ENCODE data around the gene CPLX3. TPM values are rescaled to one million over a fixed set of nuclear protein-coding genes. Genes with fewer than 3 reads are reported as not detected.
A peak's percentile ranks its signal among the peaks of the same experiment; 100 is the strongest.

CPLX3 gene
- total RNA-seq, 1 donor from 2014 or later, result 0.32 TPM

DNA sequence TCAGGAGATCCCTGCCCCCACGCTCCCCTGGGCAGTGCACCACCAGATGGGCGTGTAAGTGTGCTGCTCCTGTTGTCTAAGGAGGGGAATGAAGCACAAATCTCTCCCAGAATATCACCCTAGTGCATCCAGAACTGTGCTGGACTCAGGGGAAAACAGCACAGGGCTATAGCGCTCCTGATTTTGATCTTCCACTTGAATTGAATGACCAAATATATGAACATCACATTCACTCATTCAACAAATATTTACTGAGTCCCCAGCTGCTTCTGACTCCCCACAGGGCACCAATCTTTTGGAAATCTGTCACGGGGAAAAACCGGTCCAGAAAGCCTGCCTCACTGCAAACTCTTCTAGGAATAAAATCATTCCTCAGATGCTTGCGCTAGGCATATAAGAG lies 2.4 kb downstream of the CPLX3 start:
- H3K27me3 Mint-ChIP-seq (ENCODE audit: unreplicated experiment), result peaks cover 3% of the 10 kb centered on the region
- TF ChIP-seq, protein P1, sequence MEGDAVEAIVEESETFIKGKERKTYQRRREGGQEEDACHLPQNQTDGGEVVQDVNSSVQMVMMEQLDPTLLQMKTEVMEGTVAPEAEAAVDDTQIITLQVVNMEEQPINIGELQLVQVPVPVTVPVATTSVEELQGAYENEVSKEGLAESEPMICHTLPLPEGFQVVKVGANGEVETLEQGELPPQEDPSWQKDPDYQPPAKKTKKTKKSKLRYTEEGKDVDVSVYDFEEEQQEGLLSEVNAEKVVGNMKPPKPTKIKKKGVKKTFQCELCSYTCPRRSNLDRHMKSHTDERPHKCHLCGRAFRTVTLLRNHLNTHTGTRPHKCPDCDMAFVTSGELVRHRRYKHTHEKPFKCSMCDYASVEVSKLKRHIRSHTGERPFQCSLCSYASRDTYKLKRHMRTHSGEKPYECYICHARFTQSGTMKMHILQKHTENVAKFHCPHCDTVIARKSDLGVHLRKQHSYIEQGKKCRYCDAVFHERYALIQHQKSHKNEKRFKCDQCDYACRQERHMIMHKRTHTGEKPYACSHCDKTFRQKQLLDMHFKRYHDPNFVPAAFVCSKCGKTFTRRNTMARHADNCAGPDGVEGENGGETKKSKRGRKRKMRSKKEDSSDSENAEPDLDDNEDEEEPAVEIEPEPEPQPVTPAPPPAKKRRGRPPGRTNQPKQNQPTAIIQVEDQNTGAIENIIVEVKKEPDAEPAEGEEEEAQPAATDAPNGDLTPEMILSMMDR (IDR thresholded peaks at IDR 0.05; ENCODE audit: partially characterized antibody, unreplicated experiment), result no peak
- H3K27ac Mint-ChIP-seq (ENCODE audit: unreplicated experiment), result peak overlapping the region; percentile 3
- no peak for DNase-seq
- H3K4me3 Mint-ChIP-seq (ENCODE audit: unreplicated experiment), result peak overlapping the region; percentile 55
- H3K36me3 Mint-ChIP-seq (ENCODE audit: unreplicated experiment), result no peaks in the 10 kb centered on the region
- peaks cover 48% of the 10 kb centered on the region for H3K4me1 Mint-ChIP-seq (ENCODE audit: low read depth, unreplicated experiment)
- peaks cover 6% of the 10 kb centered on the region for H3K9me3 Mint-ChIP-seq (ENCODE audit: unreplicated experiment)

DNA sequence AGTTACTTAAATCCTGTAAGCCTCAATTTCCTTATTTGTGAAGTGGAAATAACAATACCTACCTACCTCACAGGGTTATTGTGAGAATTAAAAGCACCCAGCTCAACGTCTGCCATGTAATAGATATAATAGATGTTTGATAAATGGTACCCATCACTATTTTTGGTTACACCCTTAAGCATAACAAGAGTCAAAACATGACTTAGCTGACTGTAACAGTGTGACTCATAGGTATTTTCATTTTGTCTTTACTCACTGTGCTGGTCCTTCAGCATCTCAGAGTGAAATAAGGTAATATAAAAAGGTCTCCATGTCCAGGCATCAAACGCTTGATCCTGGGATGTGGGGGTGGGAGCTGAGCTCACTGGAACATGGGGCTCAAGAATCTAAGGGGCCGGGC lies 3.1 kb downstream of the CPLX3 start:
- Mint-ChIP-seq H3K9me3 (ENCODE audit: unreplicated experiment) (peaks cover 7% of the 10 kb centered on the region), H3K27me3 (ENCODE audit: unreplicated experiment) (peaks cover 4% of the 10 kb centered on the region)
- TF ChIP-seq, protein P1 (IDR thresholded peaks at IDR 0.05; ENCODE audit: partially characterized antibody, unreplicated experiment), result no peak

DNA sequence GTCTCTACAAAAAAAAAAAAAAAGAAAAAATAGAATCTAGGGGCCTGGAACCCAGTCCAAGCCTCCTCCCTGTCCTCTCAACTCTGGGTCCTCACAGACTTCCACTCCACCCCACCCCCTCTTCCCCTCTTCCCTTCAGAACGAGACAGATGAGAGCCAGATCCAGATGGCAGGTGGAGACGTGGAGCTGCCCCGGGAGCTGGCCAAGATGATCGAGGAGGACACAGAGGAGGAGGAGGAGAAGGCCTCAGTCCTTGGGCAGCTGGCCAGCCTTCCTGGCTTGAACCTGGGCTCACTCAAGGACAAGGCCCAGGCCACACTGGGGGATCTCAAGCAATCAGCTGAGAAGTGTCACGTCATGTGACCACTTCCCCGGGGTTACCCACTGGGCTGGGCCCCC lies 3.6 kb downstream of the CPLX3 start:
- Mint-ChIP-seq H3K27ac (ENCODE audit: unreplicated experiment) (no peak overlapping the region), H3K27me3 (ENCODE audit: unreplicated experiment) (peaks cover 6% of the 10 kb centered on the region), H3K4me3 (ENCODE audit: unreplicated experiment) (no peak overlapping the region), H3K9me3 (ENCODE audit: unreplicated experiment) (peaks cover 7% of the 10 kb centered on the region), H3K36me3 (ENCODE audit: unreplicated experiment) (no peaks in the 10 kb centered on the region), H3K4me1 (ENCODE audit: low read depth, unreplicated experiment) (peaks cover 41% of the 10 kb centered on the region)
- TF ChIP-seq, protein P1 (IDR thresholded peaks at IDR 0.05; ENCODE audit: partially characterized antibody, unreplicated experiment), result no peak
- no peak for DNase-seq

More for the DNA sequence above, 3.1 kb downstream of the CPLX3 start:
- DNase-seq, result no peak
- no peak overlapping the region for H3K27ac Mint-ChIP-seq (ENCODE audit: unreplicated experiment)
- no peaks in the 10 kb centered on the region for H3K36me3 Mint-ChIP-seq (ENCODE audit: unreplicated experiment)
- H3K4me3 Mint-ChIP-seq (ENCODE audit: unreplicated experiment), result no peak overlapping the region
- peaks cover 45% of the 10 kb centered on the region for H3K4me1 Mint-ChIP-seq (ENCODE audit: low read depth, unreplicated experiment)

DNA sequence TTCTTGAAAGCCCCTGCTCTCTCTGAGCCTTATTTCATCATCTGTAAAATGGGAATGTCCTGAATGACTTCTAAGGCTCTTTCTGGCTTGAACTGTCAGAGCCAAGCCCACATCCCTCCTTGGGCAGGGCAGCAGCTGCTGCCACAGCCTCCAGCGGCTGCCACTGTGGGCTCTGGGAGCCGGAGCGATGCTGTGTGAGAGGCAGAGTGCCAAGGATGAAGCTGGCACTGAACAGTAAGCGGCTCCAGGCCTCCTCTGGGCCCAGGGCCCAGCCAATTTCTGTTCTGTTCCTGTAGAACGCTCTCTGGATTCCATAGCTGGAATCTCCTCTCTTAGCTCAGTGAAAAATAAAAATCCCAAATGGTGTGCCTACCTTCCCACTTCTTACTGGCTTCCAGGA lies 4.4 kb downstream of the CPLX3 start:
- H3K36me3 Mint-ChIP-seq (ENCODE audit: unreplicated experiment), result no peaks in the 10 kb centered on the region
- H3K4me1 Mint-ChIP-seq (ENCODE audit: low read depth, unreplicated experiment), result peaks cover 38% of the 10 kb centered on the region
- no peak overlapping the region for H3K4me3 Mint-ChIP-seq (ENCODE audit: unreplicated experiment)
- TF ChIP-seq, protein P1 (IDR thresholded peaks at IDR 0.05; ENCODE audit: partially characterized antibody, unreplicated experiment), result no peak
- peaks cover 5% of the 10 kb centered on the region for H3K9me3 Mint-ChIP-seq (ENCODE audit: unreplicated experiment)
- DNase-seq, result no peak
- H3K27ac Mint-ChIP-seq (ENCODE audit: unreplicated experiment), result no peak overlapping the region
- peaks cover 3% of the 10 kb centered on the region for H3K27me3 Mint-ChIP-seq (ENCODE audit: unreplicated experiment)

DNA sequence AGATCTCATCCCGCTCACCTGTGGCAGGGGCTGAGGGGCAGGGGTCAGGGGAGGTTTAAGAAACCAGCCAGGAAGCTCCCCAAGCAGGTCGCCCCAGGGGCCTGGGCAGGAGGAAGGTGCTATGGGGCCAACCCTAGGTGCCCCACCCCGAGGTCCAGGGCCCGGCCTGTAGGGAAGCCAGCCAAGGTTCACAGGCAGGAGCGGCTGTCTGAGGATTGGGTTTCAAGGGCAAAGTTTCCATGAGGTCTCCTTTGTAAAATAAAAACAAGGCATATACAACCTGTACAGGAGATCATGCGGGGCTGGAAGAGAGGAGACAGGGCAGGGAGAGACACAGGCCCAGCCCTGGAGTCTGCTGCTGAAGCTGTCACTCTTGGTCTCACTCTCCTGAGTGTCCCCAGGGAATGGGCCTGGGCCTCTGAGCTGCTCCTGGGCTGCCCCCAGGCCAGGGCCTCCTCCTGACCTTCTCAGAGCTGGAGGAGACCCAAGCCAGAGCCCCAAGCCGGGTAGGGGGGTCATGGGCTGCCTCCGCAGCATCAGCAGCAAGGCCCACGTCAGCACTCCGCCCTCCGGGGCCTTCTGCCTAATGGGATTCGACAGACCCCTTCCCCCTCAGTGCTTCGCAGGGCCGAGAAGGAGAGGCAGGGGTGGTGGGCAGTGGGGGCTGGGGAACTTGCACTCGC lies 5.5 kb downstream of the CPLX3 start:
- Mint-ChIP-seq H3K27me3 (ENCODE audit: unreplicated experiment) (peaks cover 3% of the 10 kb centered on the region), H3K27ac (ENCODE audit: unreplicated experiment) (no peak overlapping the region), H3K9me3 (ENCODE audit: unreplicated experiment) (peaks cover 5% of the 10 kb centered on the region), H3K36me3 (ENCODE audit: unreplicated experiment) (no peaks in the 10 kb centered on the region), H3K4me1 (ENCODE audit: low read depth, unreplicated experiment) (peaks cover 38% of the 10 kb centered on the region), H3K4me3 (ENCODE audit: unreplicated experiment) (peak overlapping the region; percentile 30)
- TF ChIP-seq, protein P1 (IDR thresholded peaks at IDR 0.05; ENCODE audit: partially characterized antibody, unreplicated experiment), result no peak
- peak; percentile 64 for DNase-seq
